Endodermal cell (in vitro differentiated cells): Measurements from ENCODE around the gene ACTRT2. TPM values are rescaled to one million over a fixed set of nuclear protein-coding genes. Genes with fewer than 3 reads are reported as not detected.

Experiments
- DNase-seq: peaks from one replicate; pipeline ENCODE4 v3.0.0-alpha.2; 2017
- H3K27ac ChIP-seq: 2 replicates; pipeline ENCODE4 v1.5.1; 2013; ENCODE audit warnings: mild to moderate bottlenecking, low read depth, low read length, moderate library complexity
- H3K27me3 ChIP-seq: 2 replicates; pipeline ENCODE4 v1.6.1; 2013; ENCODE audit warnings: mild to moderate bottlenecking, low read length, moderate library complexity; ENCODE audit not compliant: insufficient read depth, control insufficient read depth, poor library complexity, severe bottlenecking
- H3K36me3 ChIP-seq: 2 replicates; pipeline ENCODE4 v1.7.0; 2013; ENCODE audit warnings: mild to moderate bottlenecking, low read length, moderate library complexity; ENCODE audit not compliant: control insufficient read depth, insufficient read depth
- H3K4me1 ChIP-seq: one replicate; pipeline ENCODE4 v1.7.0; 2013; ENCODE audit warnings: low read length; ENCODE audit not compliant: control insufficient read depth, insufficient read depth
- H3K4me3 ChIP-seq: 2 replicates; pipeline ENCODE4 v1.5.1; 2013; ENCODE audit warnings: mild to moderate bottlenecking, low read length, moderate library complexity
- H3K9ac ChIP-seq: 2 replicates; pipeline ENCODE4 v1.6.1; 2013; ENCODE audit warnings: mild to moderate bottlenecking, low read length, moderate library complexity; ENCODE audit not compliant: poor library complexity, severe bottlenecking; ENCODE audit errors: extremely low read depth
- H3K9me3 ChIP-seq: 2 replicates; pipeline ENCODE4 v1.6.1; 2013; ENCODE audit warnings: mild to moderate bottlenecking, low read length, moderate library complexity; ENCODE audit not compliant: control insufficient read depth
- H3K27ac Mint-ChIP-seq: 2 replicates; pipeline ENCODE4 v1.8.0; 2020; ENCODE audit warnings: mixed read lengths
- H3K27me3 Mint-ChIP-seq: 2 replicates; pipeline ENCODE4 v1.8.0; 2021; ENCODE audit warnings: mild to moderate bottlenecking, mixed read lengths; ENCODE audit not compliant: insufficient read depth
- H3K36me3 Mint-ChIP-seq: 2 replicates; pipeline ENCODE4 v1.8.0; 2020; ENCODE audit warnings: low read depth, mixed read lengths
- H3K4me1 Mint-ChIP-seq: 2 replicates; pipeline ENCODE4 v1.8.0; 2020; ENCODE audit warnings: mixed read lengths
- H3K4me3 Mint-ChIP-seq: 2 replicates; pipeline ENCODE4 v1.8.0; 2020; ENCODE audit warnings: mild to moderate bottlenecking, moderate library complexity, mixed read lengths
- H3K9me3 Mint-ChIP-seq: 2 replicates; pipeline ENCODE4 v1.8.0; 2020; ENCODE audit warnings: mild to moderate bottlenecking, mixed read lengths
- WGBS, 2 experiments: methylation state at CpG; one replicate each; pipeline versions ENCODE4 v1.1.5 to v1.1.7; 2013; ENCODE audit warnings: missing lambda C conversion rate in 2 of 2, mixed read lengths in 1 of 2; ENCODE audit not compliant: insufficient coverage in 1 of 2, insufficient read length in 1 of 2; 5-methylcytosine and 5-hydroxymethylcytosine counted together
- total RNA-seq, 2 donors: library from RNA; stranded (reverse); fragmentation: NEBNext Ultra II Directional in 1 of 2; extraction: Animal tissue kit (Norgen Biotek cat#: 25700) in 1 of 2; gene quantifications; 2 replicates in 1 of 2; 3 replicates in 1 of 2; pipeline ENCODE4 v1.2.1, GENCODE V29; 2021
- TF ChIP-seq, protein P1 (sequence below): fragments of 200-600 bp; sonication (generic); conservative IDR thresholded peaks from 2 replicates; pipeline ENCODE4 v1.5.0; 2021; ENCODE audit warnings: antibody characterized with exemption, mild to moderate bottlenecking

Gene ACTRT2
- total RNA-seq, 2 donors from 2014 or later = not detected

DNA sequence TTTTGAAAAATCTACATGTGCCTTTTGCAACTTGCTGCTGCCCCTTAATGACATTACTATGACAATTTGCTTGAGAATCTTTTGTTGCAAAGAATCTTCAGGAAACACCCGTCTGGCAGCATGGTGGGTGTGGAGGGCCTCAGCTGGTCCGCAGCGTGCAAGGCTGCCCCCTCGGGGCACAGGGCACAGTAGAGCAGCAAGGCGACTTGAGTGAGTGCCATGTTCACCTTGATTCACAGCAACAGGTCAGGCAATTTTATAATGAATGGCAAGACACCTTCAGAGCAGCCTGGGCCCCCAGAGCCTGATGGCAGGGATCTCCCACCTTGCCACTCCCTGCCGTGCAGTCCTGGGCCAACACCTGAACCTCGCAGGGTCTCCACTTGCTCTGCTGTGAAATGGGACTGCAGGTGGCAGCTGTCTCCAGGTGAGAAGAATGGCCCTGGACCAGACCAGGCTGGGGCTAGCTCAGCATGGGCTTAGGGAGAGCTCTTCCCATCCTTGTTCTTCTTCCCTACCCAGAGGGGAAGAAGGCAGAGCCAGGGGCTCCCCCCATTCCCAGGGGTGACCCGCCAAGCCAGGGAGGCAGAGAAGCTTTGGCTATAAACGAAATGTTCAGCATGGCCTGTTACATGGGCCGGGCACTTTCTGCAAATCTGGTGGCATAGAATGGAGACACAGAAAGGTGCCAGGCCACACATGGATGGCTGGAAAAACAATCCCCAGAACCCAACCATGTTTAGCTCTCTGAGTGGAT lies 34.5 kb upstream of the ACTRT2 start:
- no peak overlapping the region for H3K9ac ChIP-seq
- H3K36me3 ChIP-seq = no peaks in the 10 kb centered on the region
- no peak overlapping the region for H3K4me3 Mint-ChIP-seq
- H3K27ac ChIP-seq = no peak overlapping the region
- no peaks in the 10 kb centered on the region for H3K4me1 ChIP-seq
- peaks cover 53% of the 10 kb centered on the region for H3K9me3 ChIP-seq
- 70 to 77% methylated on average over 7 to 10 of the region's 10 CpGs for WGBS, 2 experiments
- no peak overlapping the region for H3K4me3 ChIP-seq
- no peak overlapping the region for H3K27ac Mint-ChIP-seq
- no peaks in the 10 kb centered on the region for H3K27me3 ChIP-seq
- no peak for DNase-seq
- no peaks in the 10 kb centered on the region for H3K27me3 Mint-ChIP-seq
- H3K36me3 Mint-ChIP-seq = peaks cover 5% of the 10 kb centered on the region
- TF ChIP-seq, protein P1, sequence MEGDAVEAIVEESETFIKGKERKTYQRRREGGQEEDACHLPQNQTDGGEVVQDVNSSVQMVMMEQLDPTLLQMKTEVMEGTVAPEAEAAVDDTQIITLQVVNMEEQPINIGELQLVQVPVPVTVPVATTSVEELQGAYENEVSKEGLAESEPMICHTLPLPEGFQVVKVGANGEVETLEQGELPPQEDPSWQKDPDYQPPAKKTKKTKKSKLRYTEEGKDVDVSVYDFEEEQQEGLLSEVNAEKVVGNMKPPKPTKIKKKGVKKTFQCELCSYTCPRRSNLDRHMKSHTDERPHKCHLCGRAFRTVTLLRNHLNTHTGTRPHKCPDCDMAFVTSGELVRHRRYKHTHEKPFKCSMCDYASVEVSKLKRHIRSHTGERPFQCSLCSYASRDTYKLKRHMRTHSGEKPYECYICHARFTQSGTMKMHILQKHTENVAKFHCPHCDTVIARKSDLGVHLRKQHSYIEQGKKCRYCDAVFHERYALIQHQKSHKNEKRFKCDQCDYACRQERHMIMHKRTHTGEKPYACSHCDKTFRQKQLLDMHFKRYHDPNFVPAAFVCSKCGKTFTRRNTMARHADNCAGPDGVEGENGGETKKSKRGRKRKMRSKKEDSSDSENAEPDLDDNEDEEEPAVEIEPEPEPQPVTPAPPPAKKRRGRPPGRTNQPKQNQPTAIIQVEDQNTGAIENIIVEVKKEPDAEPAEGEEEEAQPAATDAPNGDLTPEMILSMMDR = no peak
- no peaks in the 10 kb centered on the region for H3K4me1 Mint-ChIP-seq
- peaks cover 93% of the 10 kb centered on the region for H3K9me3 Mint-ChIP-seq

DNA sequence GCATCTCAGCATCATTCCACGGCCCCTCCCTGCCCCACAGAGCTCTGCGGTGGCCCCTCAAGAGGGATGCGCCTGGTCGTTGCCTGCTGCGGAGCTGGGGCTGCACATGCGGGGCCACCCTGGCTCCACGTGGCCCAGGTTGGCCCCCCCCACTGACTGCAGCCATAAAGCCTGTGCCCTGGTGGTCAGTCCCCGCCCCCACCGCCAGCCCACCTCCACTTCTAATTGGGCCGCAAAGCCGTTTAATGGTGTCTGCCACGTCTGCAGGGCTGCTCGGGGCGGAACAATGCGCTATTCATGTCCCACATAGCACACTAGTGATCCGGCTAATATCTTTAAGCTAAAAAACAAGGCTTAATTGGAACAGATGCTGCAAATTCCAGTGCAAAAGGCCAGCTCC lies 33.5 kb upstream of the ACTRT2 start:
- no peak overlapping the region for H3K27ac Mint-ChIP-seq
- no peaks in the 10 kb centered on the region for H3K4me1 Mint-ChIP-seq
- H3K4me3 Mint-ChIP-seq = no peak overlapping the region
- peaks cover 5% of the 10 kb centered on the region for H3K36me3 Mint-ChIP-seq
- no peaks in the 10 kb centered on the region for H3K4me1 ChIP-seq
- no peak overlapping the region for H3K4me3 ChIP-seq
- H3K9ac ChIP-seq = no peak overlapping the region
- peaks cover 59% of the 10 kb centered on the region for H3K9me3 ChIP-seq
- no peak for DNase-seq
- no peak overlapping the region for H3K27ac ChIP-seq
- H3K36me3 ChIP-seq = no peaks in the 10 kb centered on the region
- TF ChIP-seq, protein P1 = no peak
- no peaks in the 10 kb centered on the region for H3K27me3 ChIP-seq
- peaks cover 95% of the 10 kb centered on the region for H3K9me3 Mint-ChIP-seq
- H3K27me3 Mint-ChIP-seq = no peaks in the 10 kb centered on the region
- WGBS, 2 experiments = 79 to 82% methylated on average over 4 to 16 of the region's 16 CpGs

DNA sequence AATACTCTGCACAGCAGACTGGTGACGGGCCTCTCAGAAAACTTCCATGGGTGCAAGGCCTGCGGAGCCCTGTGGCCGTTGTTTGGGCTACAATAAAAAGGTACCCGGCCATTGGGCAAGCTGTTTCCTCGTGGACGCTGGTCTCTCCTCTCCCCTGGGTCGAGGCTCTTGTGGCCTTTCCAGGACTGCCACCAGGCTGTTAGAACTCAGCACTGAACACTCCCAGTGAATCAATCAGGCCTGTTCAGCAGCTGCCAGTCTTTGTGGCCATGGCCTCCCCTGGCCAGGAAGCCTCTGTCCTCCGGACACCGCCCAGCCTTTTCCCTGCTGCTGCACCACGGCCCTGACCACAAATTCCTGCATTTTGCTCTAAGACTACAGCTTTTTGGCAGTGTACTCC lies 33.0 kb upstream of the ACTRT2 start:
- H3K27me3 ChIP-seq = no peaks in the 10 kb centered on the region
- peaks cover 96% of the 10 kb centered on the region for H3K9me3 Mint-ChIP-seq
- no peak for DNase-seq
- TF ChIP-seq, protein P1 = no peak
- H3K27ac ChIP-seq = no peak overlapping the region
- H3K9ac ChIP-seq = no peak overlapping the region
- no peaks in the 10 kb centered on the region for H3K36me3 ChIP-seq
- no peaks in the 10 kb centered on the region for H3K27me3 Mint-ChIP-seq
- peaks cover 5% of the 10 kb centered on the region for H3K36me3 Mint-ChIP-seq
- H3K9me3 ChIP-seq = peaks cover 64% of the 10 kb centered on the region
- H3K4me1 ChIP-seq = no peaks in the 10 kb centered on the region
- no peak overlapping the region for H3K4me3 ChIP-seq
- H3K27ac Mint-ChIP-seq = no peak overlapping the region
- no peaks in the 10 kb centered on the region for H3K4me1 Mint-ChIP-seq
- no peak overlapping the region for H3K4me3 Mint-ChIP-seq
- WGBS, 2 experiments = 75 to 80% methylated on average over 8 to 10 of the region's 10 CpGs
